ENCODE results near the gene ITGB3.

The ITGB3 gene

GRCh38 chr17:47266782-47267181 is 13.2 kb downstream of the ITGB3 start:
- TF ChIP-seq CTCF (IDR thresholded peaks at IDR 0.05) = no peak

GRCh38 chr17:47267354-47267828 is 13.8 kb downstream of the ITGB3 start:
- TF ChIP-seq CTCF (IDR thresholded peaks at IDR 0.05) = no peak

GRCh38 chr17:47270946-47271705 is 17.5 kb downstream of the ITGB3 start:
- TF ChIP-seq CTCF (IDR thresholded peaks at IDR 0.05) = no peak

- TF ChIP-seq CTCF (IDR thresholded peaks at IDR 0.05) = no peak
Measured at GRCh38 chr17:47272491-47272890, 18.9 kb downstream of the ITGB3 start.

GRCh38 chr17:47273245-47273644 is 19.6 kb downstream of the ITGB3 start:
- no peak for TF ChIP-seq CTCF (IDR thresholded peaks at IDR 0.05)

GRCh38 chr17:47274319-47275069 is 20.9 kb downstream of the ITGB3 start:
- no peak for TF ChIP-seq CTCF (IDR thresholded peaks at IDR 0.05)

GRCh38 chr17:47275245-47275984 is 21.8 kb downstream of the ITGB3 start:
- no peak for TF ChIP-seq CTCF (IDR thresholded peaks at IDR 0.05)
